Colonic mucosa (tissue), 4 donors: ENCODE data around the gene RAB11FIP5. TPM values are rescaled to one million over a fixed set of nuclear protein-coding genes. Genes with fewer than 3 reads are reported as not detected.

Experiments
- DNase-seq: peaks from one replicate; pipeline ENCODE4 v3.0.0-alpha.2; 2020
- H3K27ac ChIP-seq: fragments of 200-600 bp; one replicate; pipeline ENCODE4 v1.8.0; 2021
- H3K27me3 ChIP-seq: fragments of 200-600 bp; one replicate; pipeline ENCODE4 v1.8.0; 2021
- H3K36me3 ChIP-seq: fragments of 200-600 bp; one replicate; pipeline ENCODE4 v1.8.0; 2021
- H3K4me1 ChIP-seq: fragments of 200-600 bp; one replicate; pipeline ENCODE4 v1.8.0; 2021; ENCODE audit warnings: mild to moderate bottlenecking
- H3K4me3 ChIP-seq: fragments of 200-600 bp; one replicate; pipeline ENCODE4 v1.8.0; 2021
- H3K9ac ChIP-seq, 2 donors: one replicate each; pipeline ENCODE4 v1.7.0; 2013; ENCODE audit warnings: control low read depth in 2 of 2, low read depth in 2 of 2, low read length in 2 of 2
- H3K9me3 ChIP-seq: fragments of 200-600 bp; one replicate; pipeline ENCODE4 v1.8.0; 2021
- CTCF ChIP-seq: fragments of 200-600 bp; IDR thresholded peaks from one replicate; pipeline ENCODE4 v1.8.0; 2022; ENCODE audit warnings: antibody characterized with exemption, mild to moderate bottlenecking
- intact Hi-C: fragments of 100-400 bp; cut with DNase I; formaldehyde crosslinking; loops from one replicate; pipeline ENCODE4 v1.14.1; 2022
- total RNA-seq, 2 donors: library from RNA; stranded (reverse); fragmentation: NEBNext Ultra II Directional in 1 of 2; extraction: Animal tissue kit (Norgen Biotek cat#: 25700) in 1 of 2; gene quantifications; one replicate each; pipeline ENCODE4 v1.2.1, GENCODE V29; 2021
- donor health status: healthy.
- donor health status: DM: no; HTN: no; CAD: no.
- donor health status: DM: no; HTN: no; CAD: no.

RAB11FIP5 gene
- total RNA-seq, 2 donors from 2014 or later = 17.8 to 33.7 TPM

GRCh38 chr2:73054980-73055379, 57.8 kb downstream of the RAB11FIP5 start:
- intact Hi-C loops = no loop called here

GRCh38 chr2:73053316-73054114, 59.2 kb downstream of the RAB11FIP5 start:
- no peaks in the 10 kb centered on the region for H3K4me1 ChIP-seq
- H3K9ac ChIP-seq = no peak overlapping the region
- no peak for DNase-seq
- intact Hi-C loops = no loop called here
- no peak for TF ChIP-seq CTCF
- no peaks in the 10 kb centered on the region for H3K9me3 ChIP-seq
- H3K27me3 ChIP-seq = no peaks in the 10 kb centered on the region
- H3K27ac ChIP-seq = no peak overlapping the region
- H3K4me3 ChIP-seq = no peak overlapping the region
- no peaks in the 10 kb centered on the region for H3K36me3 ChIP-seq

More at GRCh38 chr2:73054980-73055379, 57.8 kb downstream of the RAB11FIP5 start:
- H3K36me3 ChIP-seq = no peaks in the 10 kb centered on the region
- no peak for DNase-seq
- H3K4me3 ChIP-seq = no peak overlapping the region
- no peaks in the 10 kb centered on the region for H3K27me3 ChIP-seq
- H3K4me1 ChIP-seq = no peaks in the 10 kb centered on the region
- H3K9me3 ChIP-seq = no peaks in the 10 kb centered on the region
- no peak overlapping the region for H3K27ac ChIP-seq
- no peak for TF ChIP-seq CTCF
- no peak overlapping the region for H3K9ac ChIP-seq

GRCh38 chr2:73050121-73050545, 62.6 kb downstream of the RAB11FIP5 start:
- H3K27me3 ChIP-seq = no peaks in the 10 kb centered on the region
- no peaks in the 10 kb centered on the region for H3K4me1 ChIP-seq
- no peak overlapping the region for H3K27ac ChIP-seq
- H3K4me3 ChIP-seq = no peak overlapping the region
- no peak for TF ChIP-seq CTCF
- intact Hi-C loops = no loop called here
- H3K9me3 ChIP-seq = no peaks in the 10 kb centered on the region
- H3K9ac ChIP-seq = no peak overlapping the region
- H3K36me3 ChIP-seq = no peaks in the 10 kb centered on the region
- DNase-seq = no peak

DNA sequence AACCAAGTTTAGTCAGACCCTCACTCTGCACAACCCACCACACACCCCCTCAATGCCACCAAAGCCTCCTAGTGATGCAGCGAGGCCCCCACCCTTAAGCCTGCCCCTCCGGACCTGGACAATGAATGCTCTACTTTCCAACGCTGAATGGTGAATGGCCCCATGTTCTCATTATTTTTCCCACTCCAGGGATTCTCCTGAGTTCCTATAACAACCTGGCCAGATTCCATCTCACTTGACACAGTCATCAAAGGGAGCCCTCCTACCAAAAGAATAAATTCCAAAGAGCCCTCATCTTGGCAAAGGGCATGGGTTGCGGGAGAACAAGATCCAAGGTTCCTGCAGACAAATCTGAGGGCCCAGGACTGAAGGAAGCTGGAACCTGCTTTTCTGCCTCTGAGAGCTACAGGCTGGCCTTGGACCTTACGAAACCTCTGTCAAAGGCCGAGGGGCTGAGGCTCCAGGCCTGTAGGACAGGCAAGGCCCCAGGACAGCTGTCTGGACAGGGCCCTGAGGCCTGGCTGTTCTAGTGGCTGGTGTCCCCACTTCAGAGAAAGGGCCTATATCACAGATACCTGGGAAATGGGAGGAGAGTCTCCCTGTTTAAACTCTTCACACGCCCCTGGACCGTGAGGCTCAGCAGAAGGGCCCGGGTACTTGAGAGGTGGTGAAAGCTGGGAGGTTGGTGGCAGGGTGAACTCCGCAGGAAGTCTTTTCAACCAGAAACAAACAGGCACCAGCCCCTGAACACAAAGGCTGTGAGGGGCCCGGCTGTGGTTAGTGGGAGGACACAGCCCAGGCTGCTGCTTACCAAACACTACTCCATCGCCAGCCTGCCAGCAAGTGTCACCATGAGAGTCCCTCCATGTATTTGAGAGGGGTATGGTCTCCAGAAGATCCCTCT, 68.6 kb downstream of the RAB11FIP5 start:
- DNase-seq = no peak

More for the DNA sequence above, 68.6 kb downstream of the RAB11FIP5 start:
- Histone ChIP-seq H3K4me3 (no peak overlapping the region), H3K9me3 (no peaks in the 10 kb centered on the region), H3K36me3 (no peaks in the 10 kb centered on the region), H3K27me3 (no peaks in the 10 kb centered on the region), H3K9ac (no peak overlapping the region), H3K27ac (no peak overlapping the region), H3K4me1 (no peaks in the 10 kb centered on the region)
- intact Hi-C loops = no loop called here
- TF ChIP-seq CTCF = no peak
